ENCODE data around the gene MTM1. TPM values are rescaled to one million over a fixed set of nuclear protein-coding genes. Genes with fewer than 3 reads are reported as not detected.
A peak's percentile ranks its signal among the peaks of the same experiment; 100 is the strongest.

The MTM1 gene
- polyA plus RNA-seq, 3 donors = 6.5 to 23.4 (median 17.0) TPM

DNA sequence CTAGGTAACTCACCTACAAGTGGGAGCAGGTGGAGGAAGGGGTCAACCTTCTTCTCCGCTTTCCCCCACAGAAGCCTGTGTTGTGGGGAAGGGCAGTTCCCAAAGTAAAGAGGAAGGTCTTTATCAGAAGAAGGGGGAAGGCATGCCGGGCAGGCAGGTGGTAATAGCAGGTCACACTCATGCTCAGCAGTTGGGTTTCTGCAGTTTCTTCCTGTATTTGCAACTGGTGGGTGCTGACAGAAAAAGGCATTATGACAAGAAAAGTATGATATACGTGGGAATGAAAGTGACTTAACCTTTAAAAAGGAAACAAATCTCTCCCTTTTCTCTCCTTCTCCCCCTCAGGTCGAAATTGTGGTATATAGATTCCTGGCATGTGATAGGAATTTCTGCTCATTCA lies 128.4 kb downstream of the MTM1 start:
- no peak overlapping the region for H3K9ac ChIP-seq (ENCODE audit: insufficient read depth, low read length, poor library complexity, severe bottlenecking)
- H4K20me1 ChIP-seq (ENCODE audit: insufficient read depth, low read length) = no peaks in the 10 kb centered on the region
- peak overlapping the region in 5 of 7 donors; percentile 5 to 79 (median 63) for H3K27ac Mint-ChIP-seq
- peaks cover 0 to 8% (median 0%) of the 10 kb centered on the region in 3 donors for H3K27me3 Mint-ChIP-seq (ENCODE audit: low read depth in 3 of 3)
- intact Hi-C loops (cut with micrococcal nuclease) = no loop called here
- H3K36me3 ChIP-seq (replicated peaks in 1 of 2; ENCODE audit: control insufficient read depth in 1 of 2, insufficient read depth in 2 of 2, low read length in 2 of 2) = no peaks in the 10 kb centered on the region
- DNase-seq = peak in 1 of 3 donors; percentile 8
- H3K36me3 Mint-ChIP-seq = peaks cover 0 to 4% of the 10 kb centered on the region in 2 donors
- H3K27ac ChIP-seq (ENCODE audit: low read depth in 1 of 2, low read length in 2 of 2) = peak overlapping the region in 1 of 2 donors; percentile 23
- peaks cover 41% of the 10 kb centered on the region for H3K4me1 Mint-ChIP-seq
- H3K9me3 ChIP-seq (replicated peaks in 1 of 2; ENCODE audit: control insufficient read depth in 1 of 2, insufficient read depth in 1 of 2, low read length in 2 of 2) = no peaks in the 10 kb centered on the region
- no peak overlapping the region for H3K4me3 Mint-ChIP-seq
- no peaks in the 10 kb centered on the region for H3K27me3 ChIP-seq (ENCODE audit: control insufficient read depth in 2 of 2, insufficient read depth in 2 of 2, low read length in 2 of 2)
- H3K79me2 ChIP-seq (ENCODE audit: insufficient read depth, low read length) = peaks cover 32% of the 10 kb centered on the region
- no peak overlapping the region for H3K4me2 ChIP-seq (replicated peaks; ENCODE audit: extremely low read depth, low read length, poor library complexity, severe bottlenecking)
- no peak overlapping the region for H3K4me3 ChIP-seq (replicated peaks in 1 of 3; ENCODE audit: low read depth in 2 of 3, low read length in 3 of 3)
- TF ChIP-seq, protein P1, sequence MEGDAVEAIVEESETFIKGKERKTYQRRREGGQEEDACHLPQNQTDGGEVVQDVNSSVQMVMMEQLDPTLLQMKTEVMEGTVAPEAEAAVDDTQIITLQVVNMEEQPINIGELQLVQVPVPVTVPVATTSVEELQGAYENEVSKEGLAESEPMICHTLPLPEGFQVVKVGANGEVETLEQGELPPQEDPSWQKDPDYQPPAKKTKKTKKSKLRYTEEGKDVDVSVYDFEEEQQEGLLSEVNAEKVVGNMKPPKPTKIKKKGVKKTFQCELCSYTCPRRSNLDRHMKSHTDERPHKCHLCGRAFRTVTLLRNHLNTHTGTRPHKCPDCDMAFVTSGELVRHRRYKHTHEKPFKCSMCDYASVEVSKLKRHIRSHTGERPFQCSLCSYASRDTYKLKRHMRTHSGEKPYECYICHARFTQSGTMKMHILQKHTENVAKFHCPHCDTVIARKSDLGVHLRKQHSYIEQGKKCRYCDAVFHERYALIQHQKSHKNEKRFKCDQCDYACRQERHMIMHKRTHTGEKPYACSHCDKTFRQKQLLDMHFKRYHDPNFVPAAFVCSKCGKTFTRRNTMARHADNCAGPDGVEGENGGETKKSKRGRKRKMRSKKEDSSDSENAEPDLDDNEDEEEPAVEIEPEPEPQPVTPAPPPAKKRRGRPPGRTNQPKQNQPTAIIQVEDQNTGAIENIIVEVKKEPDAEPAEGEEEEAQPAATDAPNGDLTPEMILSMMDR (IDR thresholded peaks at IDR 0.05) = no peak
- H3K9me3 Mint-ChIP-seq = peaks cover 0 to 3% (median 0%) of the 10 kb centered on the region in 7 donors
- peaks cover 35 to 40% of the 10 kb centered on the region in 2 donors for H3K4me1 ChIP-seq (ENCODE audit: control insufficient read depth in 1 of 2, insufficient read depth in 2 of 2, low read length in 2 of 2)
- no CpG with 5 or more reads among the region's 4 CpGs for WGBS (ENCODE audit: insufficient coverage)
- no peak overlapping the region for H2AFZ ChIP-seq (ENCODE audit: insufficient read depth, low read depth, low read length, poor library complexity, severe bottlenecking)

DNA sequence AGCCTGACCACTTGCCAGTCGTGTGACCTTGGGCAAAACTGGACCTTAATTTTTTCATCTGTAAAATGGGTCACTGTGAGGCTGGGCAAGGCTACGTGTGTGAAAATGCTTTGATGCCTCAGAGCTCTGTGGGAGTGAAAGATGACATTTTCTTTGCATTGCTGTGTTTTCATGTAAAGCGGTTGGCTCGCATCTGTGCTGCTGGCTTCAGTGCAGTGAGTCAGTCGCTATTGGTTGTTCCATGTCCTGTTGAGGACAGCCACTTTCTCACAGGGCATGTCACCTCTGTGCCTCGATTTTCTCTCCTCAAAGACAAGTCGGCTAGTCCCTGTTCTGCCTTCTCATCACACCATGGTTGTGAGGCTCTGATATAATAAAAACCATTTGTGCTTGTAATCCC lies 129.2 kb downstream of the MTM1 start:
- H3K4me3 ChIP-seq (replicated peaks in 1 of 3; ENCODE audit: low read depth in 2 of 3, low read length in 3 of 3) = no peak overlapping the region
- intact Hi-C loops (cut with micrococcal nuclease) = no loop called here
- Mint-ChIP-seq H3K4me3 (no peak overlapping the region), H3K9me3 (peaks cover 0 to 3% (median 0%) of the 10 kb centered on the region in 7 donors), H3K27me3 (ENCODE audit: low read depth in 3 of 3) (peaks cover 0 to 11% (median 0%) of the 10 kb centered on the region in 3 donors), H3K27ac (no peak overlapping the region), H3K4me1 (peaks cover 33% of the 10 kb centered on the region), H3K36me3 (peaks cover 0 to 4% of the 10 kb centered on the region in 2 donors)
- H3K79me2 ChIP-seq (ENCODE audit: insufficient read depth, low read length) = peaks cover 33% of the 10 kb centered on the region
- no peak overlapping the region for H3K27ac ChIP-seq (ENCODE audit: low read depth in 1 of 2, low read length in 2 of 2)
- no peaks in the 10 kb centered on the region for H3K9me3 ChIP-seq (replicated peaks in 1 of 2; ENCODE audit: control insufficient read depth in 1 of 2, insufficient read depth in 1 of 2, low read length in 2 of 2)
- H3K4me2 ChIP-seq (replicated peaks; ENCODE audit: extremely low read depth, low read length, poor library complexity, severe bottlenecking) = no peak overlapping the region
- peaks cover 42% of the 10 kb centered on the region in 2 donors for H3K4me1 ChIP-seq (ENCODE audit: control insufficient read depth in 1 of 2, insufficient read depth in 2 of 2, low read length in 2 of 2)
- no peaks in the 10 kb centered on the region for H3K36me3 ChIP-seq (replicated peaks in 1 of 2; ENCODE audit: control insufficient read depth in 1 of 2, insufficient read depth in 2 of 2, low read length in 2 of 2)
- H3K27me3 ChIP-seq (ENCODE audit: control insufficient read depth in 2 of 2, insufficient read depth in 2 of 2, low read length in 2 of 2) = no peaks in the 10 kb centered on the region
- 100% methylated on average over 3 of the region's 7 CpGs for WGBS (ENCODE audit: insufficient coverage)
- DNase-seq = no peak
- no peaks in the 10 kb centered on the region for H4K20me1 ChIP-seq (ENCODE audit: insufficient read depth, low read length)
- no peak overlapping the region for H3K9ac ChIP-seq (ENCODE audit: insufficient read depth, low read length, poor library complexity, severe bottlenecking)
- TF ChIP-seq, protein P1 (IDR thresholded peaks at IDR 0.05) = no peak
- no peak overlapping the region for H2AFZ ChIP-seq (ENCODE audit: insufficient read depth, low read depth, low read length, poor library complexity, severe bottlenecking)

All from CD14-positive monocyte (primary cell).